WTC11 (cell line): ENCODE data around the gene CD93.

Experiments used
- CTCF ChIP-seq: fragments of 200-600 bp; IDR thresholded peaks from 2 replicates; pipeline ENCODE4 v1.8.0; 2022; ENCODE audit warnings: antibody characterized with exemption
- E2F1 ChIP-seq: sonication (generic); formaldehyde crosslinking; IDR thresholded peaks from 2 replicates; pipeline ENCODE4 v1.8.0; 2022; ENCODE audit warnings: mild to moderate bottlenecking, missing genetic modification reagents
- ELF4 ChIP-seq: sonication (generic); formaldehyde crosslinking; IDR thresholded peaks from 2 replicates; pipeline ENCODE4 v1.8.1; 2022; ENCODE audit warnings: low read depth, mild to moderate bottlenecking, moderate library complexity, missing genetic modification reagents
- IRF2 ChIP-seq: sonication (generic); formaldehyde crosslinking; IDR thresholded peaks from 2 replicates; pipeline ENCODE4 v1.8.0; 2022; ENCODE audit warnings: low read depth, missing genetic modification reagents, borderline replicate concordance
- JUN ChIP-seq: sonication (generic); formaldehyde crosslinking; IDR thresholded peaks from 2 replicates; pipeline ENCODE4 v1.8.0; 2023; ENCODE audit warnings: mild to moderate bottlenecking, missing genetic modification reagents
- SMAD3 ChIP-seq: sonication (generic); formaldehyde crosslinking; IDR thresholded peaks from 2 replicates; pipeline ENCODE4 v1.8.0; 2022; ENCODE audit warnings: missing genetic modification reagents, mild to moderate bottlenecking, borderline replicate concordance
- ZNF138 ChIP-seq: sonication (generic); formaldehyde crosslinking; conservative IDR thresholded peaks from 2 replicates; pipeline ENCODE4 v1.8.1; 2022; ENCODE audit warnings: mild to moderate bottlenecking, moderate library complexity, missing genetic modification reagents
- ZNF263 ChIP-seq: sonication (generic); formaldehyde crosslinking; IDR thresholded peaks from 2 replicates; pipeline ENCODE4 v1.8.1; 2022; ENCODE audit warnings: low read depth, mild to moderate bottlenecking, moderate library complexity, missing genetic modification reagents

- no peak for TF ChIP-seq ZNF138 (CRISPR knock-in tag)
- no peak for TF ChIP-seq CTCF
- no peak for TF ChIP-seq SMAD3 (CRISPR knock-in tag)
- no peak for TF ChIP-seq ZNF263 (CRISPR knock-in tag)
- TF ChIP-seq IRF2 (CRISPR knock-in tag) = no peak
- TF ChIP-seq ELF4 (CRISPR knock-in tag) = no peak
- no peak for TF ChIP-seq JUN
- TF ChIP-seq E2F1 = no peak
Measured at GRCh38 chr20:23068283-23068682, 17.8 kb downstream of the CD93 start.
